HG03159 (cell line): Measurements from ENCODE around the gene TMEM203.

Experiments used
- ATAC-seq: cut with Tn5 transposase; IDR thresholded peaks from one replicate; pipeline ENCODE4 v1.9.1; 2021; ENCODE audit warnings: mild to moderate bottlenecking, moderate library complexity; ENCODE audit not compliant: unreplicated experiment

The TMEM203 gene

GRCh38 chr9:137182836-137183235 lies 22.6 kb downstream of the TMEM203 start:
- ATAC-seq: no peak

- ATAC-seq: no peak
Measured at GRCh38 chr9:137181680-137182079, 23.8 kb downstream of the TMEM203 start.

GRCh38 chr9:137180491-137180890 lies 25.0 kb downstream of the TMEM203 start:
- ATAC-seq: no peak

- ATAC-seq: no peak
Measured at GRCh38 chr9:137179761-137180160, 25.7 kb downstream of the TMEM203 start.

DNA sequence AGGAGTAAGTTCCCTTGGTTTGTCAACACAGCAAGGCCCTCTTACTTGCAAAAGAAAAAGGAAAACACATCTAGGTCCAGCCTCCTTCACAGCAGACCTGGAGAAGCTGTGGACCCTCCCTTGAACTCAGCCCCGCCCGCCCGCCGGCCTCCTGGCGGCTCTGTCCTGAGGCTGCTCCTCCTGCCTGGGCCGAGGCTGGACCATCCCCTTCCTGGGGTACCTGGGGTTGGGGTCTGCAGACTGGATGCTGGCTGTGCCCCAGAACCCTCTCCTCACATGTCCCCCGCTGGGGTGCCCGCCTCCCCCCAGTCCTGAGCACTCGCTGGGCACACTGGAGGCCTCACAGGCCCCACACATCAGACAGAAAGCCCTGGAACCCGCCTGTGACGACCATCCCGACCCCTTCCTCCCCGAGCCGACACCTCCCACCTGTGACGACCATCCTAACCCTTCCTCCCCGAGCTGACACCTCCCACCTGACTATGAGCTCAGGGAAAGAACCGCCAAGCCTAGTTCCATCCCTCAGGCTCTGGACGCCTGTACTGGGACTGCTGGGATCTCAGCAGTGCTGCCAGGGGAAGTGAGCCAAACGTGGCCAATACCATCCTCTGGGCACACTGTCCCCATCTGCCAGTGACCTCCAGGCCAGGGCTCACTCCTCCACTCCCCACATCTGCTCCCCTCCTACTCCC lies 26.4 kb downstream of the TMEM203 start:
- no peak for ATAC-seq

DNA sequence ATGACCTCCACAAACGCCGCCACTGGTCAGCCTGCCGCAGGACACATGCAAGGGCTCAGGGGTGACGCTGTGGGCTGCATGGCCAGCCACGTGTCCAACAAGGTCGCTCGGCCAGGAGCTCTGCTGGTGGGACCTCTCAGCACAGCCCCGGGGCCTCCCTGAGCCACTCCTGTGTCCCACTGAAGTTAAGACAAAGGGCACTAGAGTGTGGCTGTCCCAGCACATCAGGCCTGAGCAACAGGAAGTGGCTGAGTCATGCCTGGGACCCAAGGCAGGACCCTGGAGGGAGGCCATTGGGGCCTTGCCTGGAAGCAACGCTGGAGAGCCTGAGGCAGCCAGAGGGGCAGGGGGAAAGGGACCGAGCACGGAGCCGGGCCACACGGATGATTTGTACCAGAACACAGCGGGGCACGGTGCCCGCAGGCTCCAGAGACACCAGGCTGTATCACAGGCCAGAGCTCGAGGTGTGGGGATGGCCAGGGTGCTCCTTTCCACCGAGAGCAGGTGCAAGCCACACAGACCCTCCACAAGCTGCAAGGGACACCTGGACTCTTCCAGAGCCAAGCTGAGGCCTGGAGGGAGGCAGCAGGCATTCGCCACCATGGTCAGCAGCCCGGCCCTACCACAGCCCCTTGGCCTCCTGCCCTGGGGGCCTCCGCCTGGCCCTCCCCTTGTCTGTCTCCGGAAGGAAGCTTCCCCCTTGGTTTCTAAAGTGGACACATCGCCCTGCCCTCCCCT lies 27.1 kb downstream of the TMEM203 start:
- no peak for ATAC-seq

DNA sequence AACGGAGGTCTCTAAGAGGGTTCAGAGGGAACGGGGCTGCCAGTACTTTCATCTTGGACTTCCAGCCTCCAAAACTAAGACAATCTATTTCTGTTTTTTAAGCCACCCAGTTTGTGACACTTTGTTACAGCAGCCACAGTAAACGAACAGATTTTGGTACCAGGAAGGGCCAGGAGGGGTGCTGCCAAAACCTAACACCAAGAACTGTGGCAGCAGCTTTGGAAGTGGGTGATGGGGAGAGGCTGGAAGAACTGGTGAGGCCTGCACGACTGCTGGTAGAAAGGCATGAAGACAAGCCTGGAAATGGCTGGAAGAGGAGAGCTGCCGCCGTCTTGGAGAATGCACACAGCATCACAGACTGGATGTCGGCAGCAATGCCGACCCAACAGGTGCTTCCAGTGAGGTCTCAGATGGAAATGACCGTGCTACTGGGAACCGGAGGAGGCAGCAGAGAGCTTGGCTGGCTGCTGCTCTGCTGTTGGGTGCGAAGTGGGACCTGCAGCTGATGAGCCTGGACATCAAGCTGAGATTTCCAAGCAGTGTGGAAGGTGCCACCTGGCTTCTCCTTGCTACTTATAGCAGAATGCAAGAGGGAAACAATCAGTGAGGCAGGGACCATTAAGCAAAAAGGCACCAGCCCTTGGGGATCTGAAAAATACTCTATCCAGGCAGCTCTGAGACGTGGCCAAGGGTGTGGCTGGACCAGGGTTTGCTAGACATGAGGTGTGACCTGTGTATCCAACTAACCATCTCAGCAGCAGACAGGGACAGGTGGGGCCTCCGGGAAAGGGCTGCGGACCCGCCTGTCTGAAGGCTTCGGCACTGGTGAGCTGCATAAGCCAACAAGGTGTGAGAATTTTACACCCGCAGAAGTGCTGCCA lies 28.9 kb downstream of the TMEM203 start:
- ATAC-seq: no peak

DNA sequence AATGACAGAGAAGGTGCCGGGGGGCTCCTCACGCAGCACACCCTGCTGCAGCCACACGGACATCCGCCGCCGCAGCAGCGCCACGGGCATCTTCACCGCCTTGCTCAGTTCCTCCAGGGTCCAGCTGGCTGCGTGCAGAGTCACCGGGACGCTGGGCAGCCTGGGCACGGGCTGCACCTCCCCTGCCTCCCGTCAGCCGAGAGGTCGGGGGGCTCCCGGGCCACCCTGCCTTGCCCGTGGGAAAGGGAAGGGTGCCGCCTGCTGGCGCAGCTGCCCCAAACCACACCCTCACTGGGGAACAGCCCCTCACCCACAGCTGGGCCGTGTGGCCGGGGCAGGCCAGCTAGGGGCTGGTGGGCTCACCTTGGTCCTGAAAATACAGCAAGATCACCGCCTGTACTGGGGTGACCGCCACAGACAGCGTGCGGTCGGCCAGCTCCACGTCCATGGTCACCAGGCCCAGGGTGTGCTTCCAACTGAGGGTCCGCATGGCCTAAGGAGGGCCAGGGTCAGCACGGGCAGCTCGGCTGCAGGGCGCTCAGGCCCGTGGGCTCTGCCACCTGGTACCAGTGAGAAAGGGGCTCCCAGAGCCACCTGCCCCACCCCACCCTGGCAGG lies 30.0 kb downstream of the TMEM203 start:
- no peak for ATAC-seq

DNA sequence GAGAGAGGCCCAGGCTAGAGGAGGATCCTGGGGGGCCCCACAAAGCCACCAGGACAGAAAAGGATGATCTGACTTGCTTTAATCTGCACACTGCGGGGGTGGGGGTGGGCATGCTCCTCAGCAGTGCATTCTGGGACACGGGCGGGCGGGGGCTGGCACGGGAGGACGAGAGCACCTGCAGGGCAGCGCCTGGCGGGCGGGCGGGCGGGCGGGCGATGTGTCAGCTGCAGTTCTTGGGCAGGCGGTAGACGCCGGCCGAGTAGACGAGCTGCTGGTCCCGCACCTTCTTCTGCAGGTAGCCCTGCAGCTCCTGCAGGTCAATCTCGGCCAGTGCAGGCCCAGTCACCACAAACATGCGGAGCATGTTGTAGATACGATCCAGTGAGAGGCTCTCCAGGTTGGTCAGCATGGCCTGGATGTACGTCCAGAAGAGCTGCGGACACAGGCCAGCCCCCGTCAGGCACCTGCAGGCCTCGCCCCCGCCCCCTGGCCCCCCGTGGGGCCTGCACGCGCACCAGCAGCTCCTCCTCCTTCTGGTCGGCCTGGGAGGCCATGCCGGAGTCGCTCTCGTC lies 30.6 kb downstream of the TMEM203 start:
- no peak for ATAC-seq

GRCh38 chr9:137173796-137174664 lies 31.4 kb downstream of the TMEM203 start:
- ATAC-seq: no peak

DNA sequence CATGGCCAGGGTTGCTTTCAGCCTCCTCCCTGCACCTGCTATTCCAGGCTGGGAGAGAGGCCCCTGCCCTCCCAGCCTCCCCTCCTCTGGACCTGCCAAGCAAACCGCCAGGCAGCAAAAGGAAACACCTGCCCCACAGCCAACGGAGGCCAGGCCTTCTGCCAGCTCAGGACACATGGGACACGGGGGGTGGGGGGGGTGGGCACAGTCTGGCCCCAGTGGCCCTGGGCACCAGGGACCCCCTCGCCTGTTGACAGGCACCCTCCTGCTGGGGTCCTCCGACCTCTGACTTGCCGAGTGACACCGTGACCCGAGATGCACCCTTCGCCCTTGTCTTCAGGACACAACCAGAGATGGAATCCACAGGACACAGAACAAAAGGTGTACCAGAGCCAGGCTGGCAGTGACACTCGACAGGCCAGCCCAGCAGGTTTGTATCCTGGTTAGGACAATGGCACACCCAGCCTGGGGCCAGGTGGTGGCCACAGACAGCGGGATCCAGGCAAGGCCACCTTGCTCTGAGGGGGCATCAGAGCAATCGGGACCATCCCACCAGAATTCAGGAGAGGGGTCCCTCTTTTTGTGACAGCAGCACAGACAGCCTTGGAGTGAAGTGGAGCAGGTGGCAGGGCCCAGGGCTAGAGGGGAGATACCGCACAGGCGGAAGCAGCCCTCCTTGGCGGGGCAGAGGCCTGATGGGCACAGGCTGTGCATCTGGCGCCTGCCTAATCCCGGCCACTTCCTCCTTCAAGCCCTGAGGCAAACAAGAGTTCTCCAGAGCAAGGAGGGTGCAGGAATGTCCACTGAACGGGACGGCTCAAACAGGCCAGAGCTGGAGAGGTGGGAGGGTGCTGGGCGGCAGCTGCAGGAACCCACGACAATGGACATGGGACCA lies 32.3 kb downstream of the TMEM203 start:
- ATAC-seq: no peak

DNA sequence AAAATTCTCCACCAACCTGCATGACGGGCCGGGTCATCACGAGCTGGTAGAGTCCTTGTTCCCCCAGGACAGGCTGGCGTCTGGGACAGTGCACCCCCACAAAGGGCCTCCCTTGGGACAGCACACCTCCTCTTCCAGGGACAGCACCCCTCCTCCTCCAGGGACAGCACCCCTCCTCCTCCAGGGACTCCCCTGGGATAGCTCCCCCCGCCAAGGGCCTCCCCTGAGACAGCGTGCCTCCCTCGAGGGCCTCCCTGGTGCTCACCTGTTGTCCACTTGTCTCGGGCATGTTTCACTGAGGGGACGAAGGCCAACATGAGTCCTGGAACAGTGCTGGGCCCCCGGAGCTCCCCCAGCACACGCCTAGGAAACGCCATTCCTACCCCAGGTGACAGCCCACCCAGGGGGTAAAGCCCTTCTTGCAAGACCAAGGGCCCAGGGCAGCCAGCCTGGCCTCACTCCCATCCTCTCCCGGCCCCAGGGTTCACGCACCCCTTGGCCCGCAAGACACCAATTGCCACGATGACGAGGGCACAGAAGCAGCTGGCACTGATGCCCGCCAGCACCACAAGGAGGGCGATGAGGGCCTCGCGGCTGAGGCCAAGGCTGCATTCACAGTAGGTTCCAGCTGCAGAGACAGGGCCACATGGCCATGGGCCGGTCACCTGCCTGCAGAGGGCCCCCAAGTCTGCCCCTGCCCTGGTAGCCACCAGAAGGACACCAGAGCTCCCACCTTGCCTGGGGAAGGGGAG lies 34.1 kb downstream of the TMEM203 start:
- no peak for ATAC-seq

DNA sequence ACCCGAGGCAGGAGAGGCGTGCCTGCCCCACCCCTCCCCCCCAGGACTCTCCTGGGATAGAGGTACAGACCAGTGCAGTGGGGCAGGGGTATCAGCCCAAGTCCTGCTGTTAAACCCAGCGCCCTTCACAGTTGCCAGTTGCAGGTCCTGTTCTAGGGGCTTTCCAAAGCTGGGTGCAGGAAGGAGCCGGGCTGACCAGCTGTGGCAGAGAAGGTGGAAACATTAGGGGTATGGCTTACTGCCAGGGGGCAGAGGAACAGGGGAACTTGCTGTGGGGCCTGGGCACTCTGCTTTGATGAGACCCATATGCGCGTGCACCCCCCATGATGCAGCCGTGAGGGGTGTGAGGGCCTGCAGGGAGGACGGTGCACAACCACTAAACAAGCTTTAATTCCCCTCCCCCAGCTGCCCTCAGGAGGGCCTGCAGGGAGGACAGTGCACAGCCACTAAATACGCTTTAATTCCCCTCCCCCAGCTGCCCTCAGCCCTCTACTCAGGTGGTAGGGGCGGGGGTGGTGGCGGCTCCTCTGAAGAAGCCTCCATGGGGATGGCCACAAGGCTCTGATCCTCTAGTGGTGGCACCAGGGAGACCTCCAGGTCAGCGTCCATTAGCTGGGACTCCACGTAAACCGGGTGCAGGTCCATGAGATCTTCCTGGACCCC lies 34.8 kb downstream of the TMEM203 start:
- no peak for ATAC-seq

- no peak for ATAC-seq
Measured at GRCh38 chr9:137169896-137170358, 35.5 kb downstream of the TMEM203 start, which contains the start of gene LRRC26. TSS of gene LRRC26 (minus strand) at chr9:137170051. CDS start at chr9:137169943, 108 bp downstream.

DNA sequence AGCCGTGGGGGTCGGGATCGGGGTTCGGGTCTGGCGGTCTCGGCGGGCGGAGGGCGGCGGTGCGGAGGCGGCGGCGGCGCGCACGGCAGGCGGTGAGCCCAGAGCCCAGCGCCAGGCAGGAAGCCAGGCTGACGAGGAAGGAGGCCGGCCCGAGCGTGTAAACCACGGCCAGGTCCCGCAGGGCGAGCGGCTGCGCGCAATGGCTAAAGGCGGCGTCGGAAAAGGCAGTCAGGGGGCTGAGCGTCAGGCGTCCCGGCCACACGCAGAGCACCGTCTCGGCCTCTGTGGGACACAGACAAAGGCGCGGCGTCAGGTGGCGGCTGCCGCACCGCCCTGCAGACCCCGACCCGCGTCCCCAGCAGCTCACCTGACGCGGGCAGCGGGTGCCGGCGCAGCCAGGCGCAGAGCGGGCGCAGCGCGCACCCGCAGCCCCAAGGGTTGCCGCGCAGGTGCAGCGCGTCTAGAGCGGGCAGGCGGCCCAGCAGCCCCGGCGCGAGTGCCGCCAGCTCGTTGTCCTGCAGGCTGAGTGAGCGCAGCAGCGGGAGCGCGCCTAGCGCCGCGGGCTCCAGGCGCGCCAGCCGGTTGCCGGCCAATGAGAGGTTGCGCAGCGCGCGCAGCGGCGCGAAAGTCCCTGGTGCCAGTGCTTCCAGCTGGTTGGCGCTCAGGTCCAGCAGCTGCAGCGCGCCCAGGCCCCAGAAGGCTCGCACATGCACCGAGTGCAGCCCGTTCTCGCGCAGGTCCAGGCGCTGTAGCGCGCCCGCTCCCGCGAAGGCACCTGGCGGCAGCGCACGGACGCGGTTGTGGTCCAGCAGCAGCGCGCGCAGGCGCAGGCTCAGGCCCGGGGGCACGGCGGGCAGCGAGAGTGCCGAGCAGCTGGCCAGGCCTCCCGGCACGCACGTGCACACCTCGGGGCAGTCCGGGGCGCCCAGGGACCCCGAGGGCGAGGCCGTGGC lies 36.3 kb downstream of the TMEM203 start:
- no peak for ATAC-seq

GRCh38 chr9:137168573-137168903 lies 36.9 kb downstream of the TMEM203 start:
- no peak for ATAC-seq
